GM12873 (cell line): ENCODE measurements around the gene PHAX.
A peak's percentile ranks its signal among the peaks of the same experiment; 100 is the strongest.

Experiments used
- TF ChIP-seq, protein P1 (sequence below): IDR thresholded peaks from 2 replicates; pipeline ENCODE4 v1.5.1; 2012; ENCODE audit warnings: low read depth, mild to moderate bottlenecking, moderate library complexity, low read length, control low read depth; ENCODE audit not compliant: insufficient read depth; ENCODE audit errors: missing control alignments

The PHAX gene

DNA sequence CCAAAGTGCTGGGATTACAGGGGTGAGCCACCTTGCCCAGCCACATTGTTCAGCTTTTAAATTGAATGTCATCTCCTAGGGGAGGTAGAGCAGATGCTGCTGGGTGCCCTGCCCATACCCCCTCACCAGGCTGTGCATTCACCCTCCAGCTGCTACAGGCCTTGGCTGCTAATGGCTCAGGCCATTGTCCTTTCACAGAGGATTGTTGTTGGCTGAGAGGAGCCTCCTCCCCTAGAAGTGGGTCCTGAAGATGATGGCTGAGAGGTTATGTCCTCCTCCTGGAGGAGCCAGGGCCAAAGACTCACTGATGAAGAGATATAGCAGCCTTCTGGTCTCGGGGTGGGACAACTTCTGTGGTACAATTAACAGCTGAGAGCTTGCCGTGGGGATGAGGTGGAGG is 74.6 kb downstream of the PHAX start:
- TF ChIP-seq, protein P1, sequence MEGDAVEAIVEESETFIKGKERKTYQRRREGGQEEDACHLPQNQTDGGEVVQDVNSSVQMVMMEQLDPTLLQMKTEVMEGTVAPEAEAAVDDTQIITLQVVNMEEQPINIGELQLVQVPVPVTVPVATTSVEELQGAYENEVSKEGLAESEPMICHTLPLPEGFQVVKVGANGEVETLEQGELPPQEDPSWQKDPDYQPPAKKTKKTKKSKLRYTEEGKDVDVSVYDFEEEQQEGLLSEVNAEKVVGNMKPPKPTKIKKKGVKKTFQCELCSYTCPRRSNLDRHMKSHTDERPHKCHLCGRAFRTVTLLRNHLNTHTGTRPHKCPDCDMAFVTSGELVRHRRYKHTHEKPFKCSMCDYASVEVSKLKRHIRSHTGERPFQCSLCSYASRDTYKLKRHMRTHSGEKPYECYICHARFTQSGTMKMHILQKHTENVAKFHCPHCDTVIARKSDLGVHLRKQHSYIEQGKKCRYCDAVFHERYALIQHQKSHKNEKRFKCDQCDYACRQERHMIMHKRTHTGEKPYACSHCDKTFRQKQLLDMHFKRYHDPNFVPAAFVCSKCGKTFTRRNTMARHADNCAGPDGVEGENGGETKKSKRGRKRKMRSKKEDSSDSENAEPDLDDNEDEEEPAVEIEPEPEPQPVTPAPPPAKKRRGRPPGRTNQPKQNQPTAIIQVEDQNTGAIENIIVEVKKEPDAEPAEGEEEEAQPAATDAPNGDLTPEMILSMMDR: no peak

DNA sequence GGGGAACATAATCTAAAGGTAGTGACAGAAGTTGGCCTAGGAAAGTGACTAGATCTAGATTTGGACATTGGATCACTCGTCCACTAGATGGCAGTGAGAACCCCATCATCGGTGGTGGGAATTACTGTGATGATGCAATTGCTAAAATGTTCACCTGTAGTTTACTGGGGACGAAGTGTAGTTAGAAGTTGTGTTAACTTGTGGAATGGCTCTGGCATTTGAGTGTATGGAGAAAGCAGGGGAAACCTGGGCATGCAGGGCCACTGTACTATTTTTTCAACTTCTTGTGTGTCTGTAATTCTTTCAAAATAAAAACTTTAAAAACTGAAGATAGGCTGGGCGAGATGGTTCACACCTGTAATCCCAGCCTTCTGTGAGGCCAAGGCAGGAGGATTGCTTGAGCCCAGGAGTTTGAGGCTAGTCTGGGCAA is 75.5 kb downstream of the PHAX start:
- TF ChIP-seq, protein P1: peak; percentile 81
